D721Med (cell line): ENCODE measurements around the gene MYOCD.

Experiments used
- DNase-seq: peaks from one replicate; pipeline ENCODE4 v3.0.0; 2011; ENCODE audit warnings: low spot score; ENCODE audit not compliant: insufficient read length
- FAIRE-seq: peaks from 2 replicates; lab custom pipeline; 2011; peaks lifted over from hg19 to GRCh38; lab: Jason Lieb, UNC
- CTCF ChIP-seq: IDR thresholded peaks from 2 replicates; pipeline ENCODE4 v1.5.1; 2012; ENCODE audit warnings: mild to moderate bottlenecking, control low read depth; ENCODE audit not compliant: insufficient read depth; ENCODE audit errors: missing control alignments

MYOCD gene

GRCh38 chr17:12794919-12795532 lies 129.3 kb downstream of the MYOCD start:
- no peak for TF ChIP-seq CTCF
- no peak for DNase-seq
- FAIRE-seq, result no peak

- TF ChIP-seq CTCF, result no peak
- FAIRE-seq, result no peak
- DNase-seq, result no peak
These were observed 135.2 kb downstream of the MYOCD start for GRCh38 chr17:12800855-12801365.

- DNase-seq (no peak), FAIRE-seq (no peak)
- TF ChIP-seq CTCF, result no peak
These were observed 140.9 kb downstream of the MYOCD start for GRCh38 chr17:12806630-12807029.

GRCh38 chr17:12808723-12809122 lies 143.0 kb downstream of the MYOCD start:
- FAIRE-seq (no peak), DNase-seq (no peak)
- no peak for TF ChIP-seq CTCF

- no peak for FAIRE-seq
- no peak for TF ChIP-seq CTCF
- no peak for DNase-seq
These were observed 147.2 kb downstream of the MYOCD start for GRCh38 chr17:12812877-12813276.

GRCh38 chr17:12813664-12814063 lies 148.0 kb downstream of the MYOCD start:
- TF ChIP-seq CTCF, result no peak
- FAIRE-seq (no peak), DNase-seq (no peak)

- DNase-seq (no peak), FAIRE-seq (no peak)
- TF ChIP-seq CTCF, result no peak
These were observed 149.0 kb downstream of the MYOCD start for GRCh38 chr17:12814718-12815117.
